Brain microvascular endothelial cell (primary cell): ENCODE data around the gene CACNA2D3.

Experiments used
- DNase-seq: peaks from one replicate; pipeline ENCODE4 v3.0.0-alpha.2; 2020
- H3K27ac ChIP-seq: fragments of 250-450 bp; sonication (Bioruptor Pico); 2 replicates; pipeline ENCODE4 v1.5.1; 2020; ENCODE audit warnings: mild to moderate bottlenecking, moderate library complexity
- H3K27me3 ChIP-seq: fragments of 250-450 bp; sonication (Bioruptor Pico); replicated peaks from 2 replicates; pipeline ENCODE4 v1.5.1; 2020; ENCODE audit warnings: mild to moderate bottlenecking
- H3K36me3 ChIP-seq: fragments of 250-450 bp; sonication (Bioruptor Pico); replicated peaks from 2 replicates; pipeline ENCODE4 v1.5.1; 2020; ENCODE audit warnings: mild to moderate bottlenecking
- H3K4me3 ChIP-seq: 2 replicates; pipeline ENCODE4 v1.5.1; 2011; ENCODE audit warnings: low read depth, mild to moderate bottlenecking, control low read depth, low read length, moderate library complexity
- CTCF ChIP-seq: IDR thresholded peaks from 2 replicates; pipeline ENCODE4 v1.5.1; 2011; ENCODE audit warnings: low read depth, mild to moderate bottlenecking, moderate library complexity, low read length, control low read depth, inconsistent platforms; ENCODE audit errors: missing control alignments
- in situ Hi-C: cut with HindIII; loops from 2 replicates; pipeline ENCODE4 v1.10.0; 2017; ENCODE audit warnings: low sequenced_read_pairs, low pct_ligation_motif_present

CACNA2D3 gene

GRCh38 chr3:55000953-55001352 is 878.6 kb downstream of the CACNA2D3 start:
- H3K27ac ChIP-seq: no peak overlapping the region
- no peak for TF ChIP-seq CTCF
- H3K27me3 ChIP-seq: no peaks in the 10 kb centered on the region
- no peaks in the 10 kb centered on the region for H3K36me3 ChIP-seq
- in situ Hi-C loops: no loop called here
- H3K4me3 ChIP-seq: no peak overlapping the region
- DNase-seq: no peak

GRCh38 chr3:55002416-55002930 is 880.1 kb downstream of the CACNA2D3 start:
- Histone ChIP-seq H3K27ac (no peak overlapping the region), H3K36me3 (no peaks in the 10 kb centered on the region), H3K4me3 (no peak overlapping the region), H3K27me3 (no peaks in the 10 kb centered on the region)
- in situ Hi-C loops: no loop called here
- no peak for DNase-seq
- TF ChIP-seq CTCF: no peak

- no peak overlapping the region for H3K27ac ChIP-seq
- H3K4me3 ChIP-seq: no peak overlapping the region
- DNase-seq: peak; percentile 31
- H3K27me3 ChIP-seq: no peaks in the 10 kb centered on the region
- H3K36me3 ChIP-seq: no peaks in the 10 kb centered on the region
- in situ Hi-C loops: no loop called here
- no peak for TF ChIP-seq CTCF
Measured at GRCh38 chr3:55006244-55006676, 883.9 kb downstream of the CACNA2D3 start.

GRCh38 chr3:55007971-55008370 is 885.6 kb downstream of the CACNA2D3 start:
- in situ Hi-C loops: no loop called here
- TF ChIP-seq CTCF: no peak
- H3K27me3 ChIP-seq: no peaks in the 10 kb centered on the region
- no peak overlapping the region for H3K27ac ChIP-seq
- no peak for DNase-seq
- H3K36me3 ChIP-seq: no peaks in the 10 kb centered on the region
- H3K4me3 ChIP-seq: no peak overlapping the region

- no peaks in the 10 kb centered on the region for H3K36me3 ChIP-seq
- DNase-seq: no peak
- H3K27ac ChIP-seq: no peak overlapping the region
- no peak for TF ChIP-seq CTCF
- H3K27me3 ChIP-seq: no peaks in the 10 kb centered on the region
- in situ Hi-C loops: no loop called here
- H3K4me3 ChIP-seq: no peak overlapping the region
Measured at GRCh38 chr3:55009372-55009771, 887.0 kb downstream of the CACNA2D3 start.

GRCh38 chr3:55012091-55012490 is 889.7 kb downstream of the CACNA2D3 start:
- Histone ChIP-seq H3K27ac (no peak overlapping the region), H3K36me3 (no peaks in the 10 kb centered on the region), H3K27me3 (no peaks in the 10 kb centered on the region), H3K4me3 (no peak overlapping the region)
- in situ Hi-C loops: no loop called here
- DNase-seq: no peak
- no peak for TF ChIP-seq CTCF
